Neuronal stem cell (in vitro differentiated cells): ENCODE measurements around the gene CFHR5.
"Not testable (repeated sequence)": the region's sequence is repeated elsewhere in the genome, so short reads cannot be mapped to it uniquely, and the experiment has no call there.

Experiments used
- DNase-seq: peaks from one replicate; pipeline ENCODE4 v3.0.0-alpha.2; 2013; ENCODE audit warnings: low spot score
- H2AFZ ChIP-seq: one replicate; pipeline ENCODE4 v1.6.1; 2013; ENCODE audit warnings: mild to moderate bottlenecking, low read length, inconsistent platforms
- H2AK5ac ChIP-seq: 2 replicates; pipeline ENCODE4 v1.6.1; 2013; ENCODE audit warnings: low read depth, mild to moderate bottlenecking, inconsistent platforms, low read length, moderate library complexity, mixed read lengths
- H2BK120ac ChIP-seq: 2 replicates; pipeline ENCODE4 v1.6.1; 2013; ENCODE audit warnings: low read depth, mild to moderate bottlenecking, inconsistent platforms, low read length, moderate library complexity, mixed read lengths
- H2BK12ac ChIP-seq: one replicate; pipeline ENCODE4 v1.6.1; 2013; ENCODE audit warnings: low read length, inconsistent platforms
- H2BK15ac ChIP-seq: 2 replicates; pipeline ENCODE4 v1.6.1; 2013; ENCODE audit warnings: mild to moderate bottlenecking, low read length, inconsistent platforms, mixed read lengths
- H2BK5ac ChIP-seq: one replicate; pipeline ENCODE4 v1.6.1; 2013; ENCODE audit warnings: inconsistent platforms, mild to moderate bottlenecking, low read length, moderate library complexity
- H3K14ac ChIP-seq: one replicate; pipeline ENCODE4 v1.6.1; 2013; ENCODE audit warnings: low read length, inconsistent platforms
- H3K18ac ChIP-seq: 2 replicates; pipeline ENCODE4 v1.6.1; 2013; ENCODE audit warnings: low read length, inconsistent platforms
- H3K23ac ChIP-seq: 2 replicates; pipeline ENCODE4 v1.6.1; 2013; ENCODE audit warnings: low read depth, mild to moderate bottlenecking, mixed read lengths, low read length, inconsistent platforms; ENCODE audit not compliant: poor library complexity
- H3K27ac ChIP-seq: replicated peaks from 3 replicates; pipeline ENCODE4 v1.5.1; 2013; ENCODE audit warnings: low read length, inconsistent platforms
- H3K27me3 ChIP-seq, 3 experiments: 2 replicates each; pipeline ENCODE4 v1.6.1; 2013; ENCODE audit warnings: low read length in 3 of 3, mild to moderate bottlenecking in 2 of 3, inconsistent platforms in 1 of 3, low read depth in 1 of 3, mixed read lengths in 1 of 3, moderate library complexity in 1 of 3; ENCODE audit not compliant: control insufficient read depth in 3 of 3, insufficient read depth in 3 of 3
- H3K36me3 ChIP-seq, 2 donors: replicated peaks in 1 of 2; 2 replicates each; pipeline ENCODE4 v1.6.1; 2013; ENCODE audit warnings: low read length in 2 of 2; ENCODE audit not compliant: control insufficient read depth in 2 of 2, insufficient read depth in 2 of 2
- H3K4ac ChIP-seq: 2 replicates; pipeline ENCODE4 v1.6.1; 2013; ENCODE audit warnings: inconsistent platforms, mild to moderate bottlenecking, low read length, moderate library complexity
- H3K4me1 ChIP-seq, 2 donors: 1 replicate in 1 of 2; 2 replicates in 1 of 2; pipeline ENCODE4 v1.6.1; 2013; ENCODE audit warnings: low read length in 2 of 2, low read depth in 1 of 2; ENCODE audit not compliant: control insufficient read depth in 2 of 2, insufficient read depth in 1 of 2
- H3K4me2 ChIP-seq: one replicate; pipeline ENCODE4 v1.6.1; 2013; ENCODE audit warnings: mild to moderate bottlenecking, low read length, inconsistent platforms; ENCODE audit not compliant: insufficient read depth, poor library complexity, severe bottlenecking
- H3K4me3 ChIP-seq, 2 donors: 2 replicates each; pipeline ENCODE4 v1.5.1; 2013; ENCODE audit warnings: low read length in 2 of 2, mild to moderate bottlenecking in 2 of 2, inconsistent platforms in 1 of 2, moderate library complexity in 1 of 2
- H3K79me1 ChIP-seq: one replicate; pipeline ENCODE4 v1.6.1; 2013; ENCODE audit warnings: low read depth, mild to moderate bottlenecking, inconsistent platforms, low read length, moderate library complexity
- H3K9ac ChIP-seq: one replicate; pipeline ENCODE4 v1.6.1; 2013; ENCODE audit warnings: mild to moderate bottlenecking, low read depth, low read length, inconsistent platforms; ENCODE audit not compliant: poor library complexity
- H3K9me3 ChIP-seq, 2 donors: replicated peaks in 1 of 2; 2 replicates each; pipeline versions ENCODE3 to v1.6.1; 2013; ENCODE audit warnings: low read length in 2 of 2, mild to moderate bottlenecking in 2 of 2, inconsistent platforms in 1 of 2, low read depth in 1 of 2, mixed read lengths in 1 of 2, moderate library complexity in 1 of 2; ENCODE audit not compliant: control insufficient read depth in 2 of 2, insufficient read depth in 1 of 2
- H4K8ac ChIP-seq: one replicate; pipeline ENCODE4 v1.6.1; 2013; ENCODE audit warnings: low read depth, mild to moderate bottlenecking, inconsistent platforms, low read length, moderate library complexity
- H4K91ac ChIP-seq: one replicate; pipeline ENCODE4 v1.6.1; 2013; ENCODE audit warnings: low read length, low read depth, mild to moderate bottlenecking, inconsistent platforms; ENCODE audit not compliant: poor library complexity
- WGBS, 2 donors: extraction: QIAGEN DNeasy Blood & Tissue Kit; methylation state at CpG; one replicate each; pipeline ENCODE4 v1.1.7; 2013; ENCODE audit warnings: missing lambda C conversion rate in 2 of 2, mixed read lengths in 1 of 2; ENCODE audit not compliant: insufficient read length in 2 of 2, insufficient replicate concordance in 1 of 2; ENCODE audit errors: extremely low coverage in 2 of 2; 5-methylcytosine and 5-hydroxymethylcytosine counted together

The CFHR5 gene

DNA sequence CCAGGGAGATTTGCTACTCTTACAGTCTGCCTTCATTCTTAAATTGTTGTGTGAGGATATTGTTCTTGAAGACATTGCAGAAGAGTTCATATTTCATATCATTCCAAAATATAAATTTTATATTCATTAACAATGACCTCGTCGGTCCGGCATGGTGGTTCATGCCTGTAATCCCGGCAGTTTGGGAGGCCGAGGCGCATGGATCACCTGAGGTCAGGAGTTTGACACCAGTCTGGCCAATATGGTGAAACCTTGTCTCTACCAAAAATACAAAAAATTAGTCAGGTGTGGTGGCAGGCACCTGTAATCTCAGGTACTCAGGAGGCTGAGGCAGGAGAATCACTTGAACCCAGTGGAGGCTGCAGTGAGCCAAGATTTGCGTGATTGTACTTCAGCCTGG lies 4.9 kb downstream of the CFHR5 start:
- DNase-seq, H3K4me1 ChIP-seq, H3K4me3 ChIP-seq, H4K91ac ChIP-seq, H4K8ac ChIP-seq, H3K4ac ChIP-seq, H3K27ac ChIP-seq, H2AFZ ChIP-seq, H3K14ac ChIP-seq, H3K23ac ChIP-seq, H2BK12ac ChIP-seq, H2BK120ac ChIP-seq, H2BK15ac ChIP-seq, H3K9ac ChIP-seq, H2AK5ac ChIP-seq, H3K27me3 ChIP-seq, H2BK5ac ChIP-seq, H3K36me3 ChIP-seq, H3K18ac ChIP-seq, H3K9me3 ChIP-seq, H3K79me1 ChIP-seq, H3K4me2 ChIP-seq: not testable (repeated sequence)
- WGBS, 2 donors: no CpG with 5 or more reads among the region's 7 CpGs

DNA sequence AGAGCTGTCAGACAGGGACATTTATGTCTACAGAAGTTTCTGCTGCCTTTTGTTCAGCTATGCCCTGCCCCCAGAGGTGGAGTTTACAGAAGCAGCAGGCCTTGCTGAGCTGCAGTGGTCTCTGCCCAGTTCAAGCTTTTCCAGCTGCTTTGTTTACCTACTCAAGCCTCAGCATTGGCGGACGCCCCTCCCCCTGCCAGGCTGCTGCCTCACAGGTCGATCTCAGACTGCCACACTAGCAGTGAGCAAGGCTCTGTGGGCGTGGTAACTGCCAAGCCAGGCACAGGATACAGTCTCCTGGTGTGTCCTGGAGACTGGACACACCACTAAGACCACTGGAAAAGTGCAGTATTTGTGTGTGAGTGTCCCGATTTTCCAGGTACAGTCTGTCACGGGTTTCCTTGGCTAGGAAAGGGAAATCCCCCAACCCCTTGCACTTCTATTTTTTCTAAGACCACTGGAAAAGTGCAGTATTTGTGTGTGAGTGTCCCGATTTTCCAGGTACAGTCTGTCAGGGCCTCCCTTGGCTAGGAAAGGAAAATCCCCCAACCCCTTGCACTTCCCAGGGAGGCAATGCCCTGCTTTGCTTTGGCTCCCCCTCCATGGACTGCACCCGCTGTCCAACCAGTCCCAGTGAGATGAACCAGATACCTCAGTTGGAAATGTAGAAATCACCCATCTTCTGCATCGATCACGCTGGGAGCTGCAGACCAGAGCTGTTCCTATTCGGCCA lies 14.7 kb downstream of the CFHR5 start:
- DNase-seq: peak; percentile 44

DNA sequence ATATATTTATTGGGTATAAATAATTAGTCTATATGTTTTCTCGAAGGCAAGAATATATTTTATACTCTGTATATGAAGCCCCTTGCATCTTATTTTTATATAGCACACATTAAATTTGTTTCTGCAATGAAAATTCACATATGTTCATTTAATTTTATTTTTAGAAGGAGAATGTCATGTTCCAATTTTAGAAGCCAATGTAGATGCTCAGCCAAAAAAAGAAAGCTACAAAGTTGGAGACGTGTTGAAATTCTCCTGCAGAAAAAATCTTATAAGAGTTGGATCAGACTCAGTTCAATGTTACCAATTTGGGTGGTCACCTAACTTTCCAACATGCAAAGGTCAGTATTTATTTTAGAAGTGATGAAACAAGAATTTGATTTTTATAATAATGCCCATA lies 16.6 kb downstream of the CFHR5 start:
- Histone ChIP-seq H2BK5ac (no peak overlapping the region), H2AFZ (no peak overlapping the region), H3K4ac (no peak overlapping the region), H4K8ac (no peak overlapping the region), H2BK15ac (no peak overlapping the region), H2BK120ac (no peak overlapping the region), H3K18ac (no peak overlapping the region), H3K79me1 (no peaks in the 10 kb centered on the region), H3K23ac (no peak overlapping the region), H4K91ac (no peak overlapping the region), H3K4me3 (no peak overlapping the region), H2AK5ac (no peak overlapping the region), H2BK12ac (no peak overlapping the region), H3K9me3 (no peaks in the 10 kb centered on the region), H3K27ac (no peak overlapping the region), H3K9ac (no peak overlapping the region), H3K36me3 (no peaks in the 10 kb centered on the region), H3K27me3 (no peaks in the 10 kb centered on the region), H3K14ac (no peak overlapping the region), H3K4me1 (peaks cover 6 to 8% of the 10 kb centered on the region in 2 donors), H3K4me2 (no peak overlapping the region)
- no peak for DNase-seq
- no CpG with 5 or more reads among the region's 2 CpGs for WGBS, 2 donors

More for the DNA sequence above, 14.7 kb downstream of the CFHR5 start:
- not testable (repeated sequence) for H3K23ac ChIP-seq, H2BK5ac ChIP-seq, H2BK120ac ChIP-seq, H4K8ac ChIP-seq, H2BK15ac ChIP-seq, H3K36me3 ChIP-seq, H3K27me3 ChIP-seq, H3K4me1 ChIP-seq, H3K14ac ChIP-seq, H3K27ac ChIP-seq, H3K4me2 ChIP-seq, H4K91ac ChIP-seq, H3K4ac ChIP-seq, H2BK12ac ChIP-seq, H3K79me1 ChIP-seq, H2AK5ac ChIP-seq, H3K9me3 ChIP-seq
- Histone ChIP-seq H2AFZ (peak overlapping the region; percentile 82), H3K4me3 (peak overlapping the region in 1 of 2 donors; percentile 15), H3K9ac (peak overlapping the region; percentile 12), H3K18ac (peak overlapping the region; percentile 38)
- no CpG with 5 or more reads among the region's 11 CpGs for WGBS, 2 donors

DNA sequence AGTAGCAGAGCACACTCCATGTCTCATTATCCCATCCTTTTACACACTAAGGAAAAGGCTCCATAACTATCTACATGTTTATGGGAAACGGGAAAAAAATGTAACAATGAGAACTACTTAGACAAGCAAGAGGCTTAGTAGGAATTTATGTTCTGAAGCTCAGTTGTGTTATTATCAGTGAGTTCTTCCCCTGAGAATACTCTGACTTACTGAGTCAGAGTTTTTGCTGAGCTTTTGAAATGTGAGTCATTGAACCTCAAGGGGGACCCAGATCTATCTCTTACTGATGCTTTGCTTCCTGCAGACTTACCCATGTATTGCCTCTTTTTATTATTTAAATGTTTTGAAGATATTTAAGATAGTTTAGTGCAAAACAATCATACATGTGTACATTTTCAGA lies 20.1 kb downstream of the CFHR5 start:
- H2BK15ac ChIP-seq: no peak overlapping the region
- H3K36me3 ChIP-seq: no peaks in the 10 kb centered on the region
- no peaks in the 10 kb centered on the region for H3K27me3 ChIP-seq
- H2BK120ac ChIP-seq: no peak overlapping the region
- no peak overlapping the region for H2AFZ ChIP-seq
- H3K4me3 ChIP-seq: no peak overlapping the region
- H4K91ac ChIP-seq: no peak overlapping the region
- no peak overlapping the region for H3K18ac ChIP-seq
- H4K8ac ChIP-seq: no peak overlapping the region
- no peak overlapping the region for H3K4me2 ChIP-seq
- H3K4me1 ChIP-seq: no peaks in the 10 kb centered on the region
- H3K4ac ChIP-seq: no peak overlapping the region
- WGBS, 2 donors: no CpG with 5 or more reads among the region's 1 CpG
- DNase-seq: no peak
- no peak overlapping the region for H2BK12ac ChIP-seq
- no peak overlapping the region for H2AK5ac ChIP-seq
- no peaks in the 10 kb centered on the region for H3K79me1 ChIP-seq
- H2BK5ac ChIP-seq: no peak overlapping the region
- no peak overlapping the region for H3K9ac ChIP-seq
- H3K27ac ChIP-seq: no peak overlapping the region
- no peak overlapping the region for H3K23ac ChIP-seq
- H3K14ac ChIP-seq: no peak overlapping the region
- H3K9me3 ChIP-seq: no peaks in the 10 kb centered on the region
